Measurements from ENCODE around the gene SHH.

Gene SHH

DNA sequence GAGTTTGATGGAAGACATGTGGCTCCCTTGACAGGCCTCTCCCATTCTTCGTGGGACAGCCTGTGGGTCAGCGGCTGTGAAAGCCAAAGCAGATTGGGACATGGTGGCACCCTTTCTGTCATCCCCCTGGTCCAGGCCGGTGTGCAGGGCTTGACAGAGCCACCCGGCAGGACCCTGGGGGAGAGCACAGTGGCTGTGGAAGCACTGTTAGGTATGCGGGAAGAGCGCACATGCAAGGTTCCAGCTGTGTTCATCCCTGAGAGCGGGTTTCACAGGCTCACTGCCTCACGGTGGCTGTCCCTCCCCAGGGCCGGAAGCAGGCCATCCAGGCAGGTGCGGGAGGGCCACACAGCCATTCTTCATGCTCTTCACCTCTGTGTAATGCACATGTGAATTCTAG, 29.8 kb downstream of the SHH start (continued):
- no peak for TF ChIP-seq ZC3H10 (CRISPR knock-in tag; IDR thresholded peaks at IDR 0.05)
- no peak for TF ChIP-seq ZFP3 (CRISPR knock-in tag; IDR thresholded peaks at IDR 0.05)

DNA sequence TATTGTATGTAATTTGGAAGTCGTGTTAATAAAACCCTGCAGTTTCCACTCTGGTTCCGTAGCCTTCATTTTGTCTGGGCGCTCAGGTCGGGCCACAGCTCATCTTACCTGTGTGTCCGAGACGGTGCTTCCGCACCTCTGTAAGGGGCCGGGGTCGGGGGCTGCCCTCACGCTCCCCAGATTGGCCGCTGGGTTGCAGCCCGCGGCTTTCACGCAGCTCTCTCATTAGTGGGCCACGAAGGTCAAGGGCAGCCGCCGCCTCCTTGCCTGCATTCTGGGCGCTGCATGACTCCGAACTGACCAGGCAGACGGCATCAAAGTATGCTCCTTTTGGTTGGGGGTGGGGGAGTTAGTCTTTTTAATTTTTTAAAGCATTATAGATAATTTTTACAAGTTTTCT, 30.8 kb downstream of the SHH start:
- no peak for TF ChIP-seq ZNF8 (CRISPR knock-in tag; IDR thresholded peaks at IDR 0.05)
- no peak for TF ChIP-seq TOX (CRISPR knock-in tag; IDR thresholded peaks at IDR 0.05; ENCODE audit: borderline replicate concordance)
- TF ChIP-seq, protein P1, sequence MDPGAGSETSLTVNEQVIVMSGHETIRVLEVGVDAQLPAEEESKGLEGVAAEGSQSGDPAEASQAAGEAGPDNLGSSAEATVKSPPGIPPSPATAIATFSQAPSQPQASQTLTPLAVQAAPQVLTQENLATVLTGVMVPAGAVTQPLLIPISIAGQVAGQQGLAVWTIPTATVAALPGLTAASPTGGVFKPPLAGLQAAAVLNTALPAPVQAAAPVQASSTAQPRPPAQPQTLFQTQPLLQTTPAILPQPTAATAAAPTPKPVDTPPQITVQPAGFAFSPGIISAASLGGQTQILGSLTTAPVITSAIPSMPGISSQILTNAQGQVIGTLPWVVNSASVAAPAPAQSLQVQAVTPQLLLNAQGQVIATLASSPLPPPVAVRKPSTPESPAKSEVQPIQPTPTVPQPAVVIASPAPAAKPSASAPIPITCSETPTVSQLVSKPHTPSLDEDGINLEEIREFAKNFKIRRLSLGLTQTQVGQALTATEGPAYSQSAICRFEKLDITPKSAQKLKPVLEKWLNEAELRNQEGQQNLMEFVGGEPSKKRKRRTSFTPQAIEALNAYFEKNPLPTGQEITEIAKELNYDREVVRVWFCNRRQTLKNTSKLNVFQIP (CRISPR knock-in tag; IDR thresholded peaks at IDR 0.05; ENCODE audit: borderline replicate concordance, low read depth): no peak
- TF ChIP-seq SNAI2 (CRISPR knock-in tag; IDR thresholded peaks at IDR 0.05): no peak
- no peak for TF ChIP-seq ZNF70 (CRISPR knock-in tag; IDR thresholded peaks at IDR 0.05)
- TF ChIP-seq RARB (CRISPR knock-in tag; IDR thresholded peaks at IDR 0.05): no peak
- no peak for TF ChIP-seq OSR1 (CRISPR knock-in tag; IDR thresholded peaks at IDR 0.05)
- TF ChIP-seq, protein P2, sequence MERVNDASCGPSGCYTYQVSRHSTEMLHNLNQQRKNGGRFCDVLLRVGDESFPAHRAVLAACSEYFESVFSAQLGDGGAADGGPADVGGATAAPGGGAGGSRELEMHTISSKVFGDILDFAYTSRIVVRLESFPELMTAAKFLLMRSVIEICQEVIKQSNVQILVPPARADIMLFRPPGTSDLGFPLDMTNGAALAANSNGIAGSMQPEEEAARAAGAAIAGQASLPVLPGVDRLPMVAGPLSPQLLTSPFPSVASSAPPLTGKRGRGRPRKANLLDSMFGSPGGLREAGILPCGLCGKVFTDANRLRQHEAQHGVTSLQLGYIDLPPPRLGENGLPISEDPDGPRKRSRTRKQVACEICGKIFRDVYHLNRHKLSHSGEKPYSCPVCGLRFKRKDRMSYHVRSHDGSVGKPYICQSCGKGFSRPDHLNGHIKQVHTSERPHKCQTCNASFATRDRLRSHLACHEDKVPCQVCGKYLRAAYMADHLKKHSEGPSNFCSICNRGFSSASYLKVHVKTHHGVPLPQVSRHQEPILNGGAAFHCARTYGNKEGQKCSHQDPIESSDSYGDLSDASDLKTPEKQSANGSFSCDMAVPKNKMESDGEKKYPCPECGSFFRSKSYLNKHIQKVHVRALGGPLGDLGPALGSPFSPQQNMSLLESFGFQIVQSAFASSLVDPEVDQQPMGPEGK (CRISPR knock-in tag; IDR thresholded peaks at IDR 0.05; ENCODE audit: borderline replicate concordance): no peak
- TF ChIP-seq ARNTL (CRISPR knock-in tag; IDR thresholded peaks at IDR 0.05; ENCODE audit: borderline replicate concordance, low read depth): no peak
- TF ChIP-seq BACH2 (CRISPR knock-in tag; IDR thresholded peaks at IDR 0.05; ENCODE audit: borderline replicate concordance): no peak
- TF ChIP-seq GLIS3 (CRISPR knock-in tag; IDR thresholded peaks at IDR 0.05): no peak
- no peak for TF ChIP-seq PPARA (CRISPR knock-in tag; IDR thresholded peaks at IDR 0.05; ENCODE audit: borderline replicate concordance)
- TF ChIP-seq, protein P3, sequence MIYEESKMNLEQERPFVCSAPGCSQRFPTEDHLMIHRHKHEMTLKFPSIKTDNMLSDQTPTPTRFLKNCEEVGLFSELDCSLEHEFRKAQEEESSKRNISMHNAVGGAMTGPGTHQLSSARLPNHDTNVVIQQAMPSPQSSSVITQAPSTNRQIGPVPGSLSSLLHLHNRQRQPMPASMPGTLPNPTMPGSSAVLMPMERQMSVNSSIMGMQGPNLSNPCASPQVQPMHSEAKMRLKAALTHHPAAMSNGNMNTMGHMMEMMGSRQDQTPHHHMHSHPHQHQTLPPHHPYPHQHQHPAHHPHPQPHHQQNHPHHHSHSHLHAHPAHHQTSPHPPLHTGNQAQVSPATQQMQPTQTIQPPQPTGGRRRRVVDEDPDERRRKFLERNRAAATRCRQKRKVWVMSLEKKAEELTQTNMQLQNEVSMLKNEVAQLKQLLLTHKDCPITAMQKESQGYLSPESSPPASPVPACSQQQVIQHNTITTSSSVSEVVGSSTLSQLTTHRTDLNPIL (CRISPR knock-in tag; IDR thresholded peaks at IDR 0.05; ENCODE audit: low read depth): no peak
- TF ChIP-seq ZC3H10 (CRISPR knock-in tag; IDR thresholded peaks at IDR 0.05): no peak
- TF ChIP-seq ZFP3 (CRISPR knock-in tag; IDR thresholded peaks at IDR 0.05): no peak
- TF ChIP-seq ZFP30 (CRISPR knock-in tag; IDR thresholded peaks at IDR 0.05): no peak
- TF ChIP-seq, protein P4, sequence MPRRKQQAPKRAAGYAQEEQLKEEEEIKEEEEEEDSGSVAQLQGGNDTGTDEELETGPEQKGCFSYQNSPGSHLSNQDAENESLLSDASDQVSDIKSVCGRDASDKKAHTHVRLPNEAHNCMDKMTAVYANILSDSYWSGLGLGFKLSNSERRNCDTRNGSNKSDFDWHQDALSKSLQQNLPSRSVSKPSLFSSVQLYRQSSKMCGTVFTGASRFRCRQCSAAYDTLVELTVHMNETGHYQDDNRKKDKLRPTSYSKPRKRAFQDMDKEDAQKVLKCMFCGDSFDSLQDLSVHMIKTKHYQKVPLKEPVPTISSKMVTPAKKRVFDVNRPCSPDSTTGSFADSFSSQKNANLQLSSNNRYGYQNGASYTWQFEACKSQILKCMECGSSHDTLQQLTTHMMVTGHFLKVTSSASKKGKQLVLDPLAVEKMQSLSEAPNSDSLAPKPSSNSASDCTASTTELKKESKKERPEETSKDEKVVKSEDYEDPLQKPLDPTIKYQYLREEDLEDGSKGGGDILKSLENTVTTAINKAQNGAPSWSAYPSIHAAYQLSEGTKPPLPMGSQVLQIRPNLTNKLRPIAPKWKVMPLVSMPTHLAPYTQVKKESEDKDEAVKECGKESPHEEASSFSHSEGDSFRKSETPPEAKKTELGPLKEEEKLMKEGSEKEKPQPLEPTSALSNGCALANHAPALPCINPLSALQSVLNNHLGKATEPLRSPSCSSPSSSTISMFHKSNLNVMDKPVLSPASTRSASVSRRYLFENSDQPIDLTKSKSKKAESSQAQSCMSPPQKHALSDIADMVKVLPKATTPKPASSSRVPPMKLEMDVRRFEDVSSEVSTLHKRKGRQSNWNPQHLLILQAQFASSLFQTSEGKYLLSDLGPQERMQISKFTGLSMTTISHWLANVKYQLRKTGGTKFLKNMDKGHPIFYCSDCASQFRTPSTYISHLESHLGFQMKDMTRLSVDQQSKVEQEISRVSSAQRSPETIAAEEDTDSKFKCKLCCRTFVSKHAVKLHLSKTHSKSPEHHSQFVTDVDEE (CRISPR knock-in tag; IDR thresholded peaks at IDR 0.05): no peak
- TF ChIP-seq ZNF565 (CRISPR knock-in tag; conservative IDR thresholded peaks at IDR 0.05; ENCODE audit: low read depth): no peak
- no peak for ATAC-seq

DNA sequence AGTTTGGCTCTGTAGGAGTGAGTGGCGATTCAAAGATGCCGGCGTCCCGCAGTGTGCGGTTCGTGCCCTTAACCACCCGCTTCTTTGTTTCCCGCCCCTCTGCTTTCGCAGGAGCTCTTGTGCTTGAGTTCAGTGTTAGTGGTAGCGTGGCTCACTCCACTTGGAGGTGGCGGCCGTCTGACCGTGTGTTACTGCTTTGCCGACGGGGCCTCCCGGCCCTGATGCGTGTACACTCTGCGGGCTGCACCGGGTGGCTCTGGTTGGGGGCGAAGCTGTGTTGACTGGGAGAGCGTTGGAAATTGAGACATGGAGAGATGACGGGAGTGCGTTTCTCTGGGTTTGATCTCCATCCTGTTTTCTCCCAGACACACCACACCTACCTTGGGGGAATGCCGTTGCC, 31.4 kb downstream of the SHH start:
- ATAC-seq: no peak

More for the DNA sequence above, 31.4 kb downstream of the SHH start:
- TF ChIP-seq ZNF565 (CRISPR knock-in tag; conservative IDR thresholded peaks at IDR 0.05; ENCODE audit: low read depth) (no peak), ZFP30 (CRISPR knock-in tag; IDR thresholded peaks at IDR 0.05) (no peak), TOX (CRISPR knock-in tag; IDR thresholded peaks at IDR 0.05; ENCODE audit: borderline replicate concordance) (no peak), ESRRG (CRISPR knock-in tag; IDR thresholded peaks at IDR 0.05) (no peak), ZC3H10 (CRISPR knock-in tag; IDR thresholded peaks at IDR 0.05) (no peak), SNAI2 (CRISPR knock-in tag; IDR thresholded peaks at IDR 0.05) (no peak)
- TF ChIP-seq, protein P2 (CRISPR knock-in tag; IDR thresholded peaks at IDR 0.05; ENCODE audit: borderline replicate concordance): no peak
- TF ChIP-seq, protein P5, sequence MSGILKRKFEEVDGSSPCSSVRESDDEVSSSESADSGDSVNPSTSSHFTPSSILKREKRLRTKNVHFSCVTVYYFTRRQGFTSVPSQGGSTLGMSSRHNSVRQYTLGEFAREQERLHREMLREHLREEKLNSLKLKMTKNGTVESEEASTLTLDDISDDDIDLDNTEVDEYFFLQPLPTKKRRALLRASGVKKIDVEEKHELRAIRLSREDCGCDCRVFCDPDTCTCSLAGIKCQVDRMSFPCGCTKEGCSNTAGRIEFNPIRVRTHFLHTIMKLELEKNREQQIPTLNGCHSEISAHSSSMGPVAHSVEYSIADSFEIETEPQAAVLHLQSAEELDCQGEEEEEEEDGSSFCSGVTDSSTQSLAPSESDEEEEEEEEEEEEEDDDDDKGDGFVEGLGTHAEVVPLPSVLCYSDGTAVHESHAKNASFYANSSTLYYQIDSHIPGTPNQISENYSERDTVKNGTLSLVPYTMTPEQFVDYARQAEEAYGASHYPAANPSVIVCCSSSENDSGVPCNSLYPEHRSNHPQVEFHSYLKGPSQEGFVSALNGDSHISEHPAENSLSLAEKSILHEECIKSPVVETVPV (CRISPR knock-in tag; IDR thresholded peaks at IDR 0.05): no peak

Measured in SK-N-SH treated with all-trans-retinoic acid at 6 μM for 48 hours (cell line).